Esophagus muscularis mucosa (tissue), 4 donors: ENCODE data around the gene ZNF275.

Source experiments
- CTCF ChIP-seq, 3 experiments: fragments of 200-600 bp in 2 of 3; fragments of 450-650 bp in 1 of 3; sonication (generic) in 2 of 3; IDR thresholded peaks; one replicate each; pipeline ENCODE4 v1.5.1; 2017 to 2019; ENCODE audit warnings: antibody characterized with exemption in 3 of 3, mild to moderate bottlenecking in 2 of 3, moderate library complexity in 1 of 3
- EP300 ChIP-seq: sonication (generic); formaldehyde crosslinking; IDR thresholded peaks from one replicate; pipeline ENCODE4 v1.6.1; 2017; ENCODE audit warnings: antibody characterized with exemption
- POLR2A ChIP-seq: fragments of 450-650 bp; IDR thresholded peaks from one replicate; pipeline ENCODE4 v1.6.1; 2017; ENCODE audit warnings: antibody characterized with exemption, moderate library complexity, mild to moderate bottlenecking, low read depth
- POLR2AphosphoS5 ChIP-seq, 2 donors: sonication (generic); formaldehyde crosslinking; IDR thresholded peaks; one replicate each; pipeline ENCODE4 v1.6.1; 2017; ENCODE audit warnings: antibody characterized with exemption in 2 of 2

GRCh38 chrX:153366878-153367538 lies 33.1 kb downstream of the ZNF275 start:
- no peak for TF ChIP-seq CTCF (IDR thresholded peaks at IDR 0.05)
- no peak for TF ChIP-seq EP300
- TF ChIP-seq POLR2A, result no peak
- TF ChIP-seq POLR2AphosphoS5 (IDR thresholded peaks at IDR 0.05), result no peak
